Panc1 (cell line): ENCODE measurements around the gene FAM156A. TPM values are rescaled to one million over a fixed set of nuclear protein-coding genes. Genes with fewer than 3 reads are reported as not detected.
"Not testable (repeated sequence)": the region's sequence is repeated elsewhere in the genome, so short reads cannot be mapped to it uniquely, and the experiment has no call there.

Experiments used
- ATAC-seq: fragments of 200-7000 bp; cut with Tn5 transposase; 2 replicates; pipeline ENCODE4 v1.9.1; 2020; ENCODE audit warnings: mild to moderate bottlenecking, moderate library complexity
- BruUV-seq: library from RNA; stranded (reverse); fragments of 400-500 nt; replicated peaks from 2 replicates; lab custom pipeline; 2021; lab: Mats Ljungman, UMichigan
- CTCF ChIA-PET: fragments of 300-600 bp; sonication (Branson Sonifier 250); formaldehyde crosslinking; loops from one replicate; lab custom pipeline; 2022; ENCODE audit warnings: antibody characterized with exemption; lab: Charles Lee
- POLR2A ChIA-PET: fragments of 300-600 bp; sonication (Branson Sonifier 250); formaldehyde crosslinking; loops from one replicate; lab custom pipeline; 2022; ENCODE audit warnings: antibody characterized with exemption; lab: Charles Lee
- DNase-seq: peaks from one replicate; pipeline ENCODE4 v3.0.0-alpha.2; 2010; ENCODE audit warnings: low read depth, low spot score
- H3K27ac ChIP-seq: 2 replicates; pipeline ENCODE4 v1.5.1; 2011; ENCODE audit warnings: mild to moderate bottlenecking, low read length, inconsistent platforms
- H3K27me3 ChIP-seq: fragments of 200-500 bp; sonication (Bioruptor generic); 2 replicates; pipeline ENCODE4 v1.6.0; 2014; ENCODE audit warnings: low read length, inconsistent platforms; ENCODE audit not compliant: control insufficient read depth, insufficient read depth
- H3K36me3 ChIP-seq: fragments of 200-500 bp; sonication (Bioruptor generic); 2 replicates; pipeline ENCODE4 v1.5.1; 2014; ENCODE audit warnings: inconsistent platforms, mild to moderate bottlenecking, low read length, moderate library complexity; ENCODE audit not compliant: control insufficient read depth, insufficient read depth
- H3K4me1 ChIP-seq: 2 replicates; pipeline ENCODE4 v1.5.1; 2011; ENCODE audit warnings: inconsistent platforms, mild to moderate bottlenecking, low read length, moderate library complexity; ENCODE audit not compliant: control insufficient read depth, insufficient read depth
- H3K4me3 ChIP-seq, 2 experiments: 2 replicates each; pipeline ENCODE4 v1.5.1; 2011 to 2012; ENCODE audit warnings: low read depth in 2 of 2, low read length in 2 of 2, mild to moderate bottlenecking in 2 of 2, inconsistent platforms in 1 of 2, moderate library complexity in 1 of 2
- H3K9me3 ChIP-seq: fragments of 200-500 bp; sonication (Bioruptor generic); 2 replicates; pipeline ENCODE4 v1.5.1; 2014; ENCODE audit warnings: low read depth, mild to moderate bottlenecking, inconsistent platforms, low read length, moderate library complexity; ENCODE audit not compliant: control insufficient read depth, insufficient read depth
- CTCF ChIP-seq: fragments of 450-650 bp; IDR thresholded peaks from 2 replicates; pipeline ENCODE4 v1.5.1; 2017; ENCODE audit warnings: mild to moderate bottlenecking
- POLR2AphosphoS5 ChIP-seq: IDR thresholded peaks from 2 replicates; pipeline ENCODE4 v1.6.1; 2012; ENCODE audit warnings: mild to moderate bottlenecking, low read depth, low read length, moderate library complexity
- SIN3A ChIP-seq: IDR thresholded peaks from 2 replicates; pipeline ENCODE4 v1.6.1; 2012; ENCODE audit warnings: low read depth, mild to moderate bottlenecking, low read length, moderate library complexity, borderline replicate concordance; ENCODE audit not compliant: insufficient read depth
- TCF7L2 ChIP-seq: IDR thresholded peaks from 2 replicates; pipeline ENCODE4 v1.6.1; 2011; ENCODE audit warnings: mild to moderate bottlenecking, low read depth, low read length, inconsistent platforms
- in situ Hi-C: cut with HindIII; loops from 2 replicates; pipeline ENCODE4 v1.10.0; 2016; ENCODE audit warnings: low sequenced_read_pairs, low pct_unique_long_range_greater_than_20kb
- intact Hi-C: fragments of 100-400 bp; cut with micrococcal nuclease; formaldehyde crosslinking; loops from one replicate; pipeline ENCODE4 v1.10.0; 2022; ENCODE audit not compliant: unreplicated experiment
- total RNA-seq: library from RNA; stranded (reverse); gene quantifications from one replicate; pipeline ENCODE4 v1.2.1, GENCODE V29; 2021; ENCODE audit not compliant: unreplicated experiment
- TF ChIP-seq, protein P1 (sequence below), 2 experiments: IDR thresholded peaks; 2 replicates each; pipeline ENCODE4 v1.6.1; 2011 to 2012; ENCODE audit warnings: low read depth in 2 of 2, control low read depth in 1 of 2, low read length in 1 of 2, mild to moderate bottlenecking in 1 of 2, moderate library complexity in 1 of 2; ENCODE audit not compliant: insufficient read depth in 1 of 2

The FAM156A gene
- total RNA-seq, 1 experiment from 2014 or later, result 25.4 TPM

DNA sequence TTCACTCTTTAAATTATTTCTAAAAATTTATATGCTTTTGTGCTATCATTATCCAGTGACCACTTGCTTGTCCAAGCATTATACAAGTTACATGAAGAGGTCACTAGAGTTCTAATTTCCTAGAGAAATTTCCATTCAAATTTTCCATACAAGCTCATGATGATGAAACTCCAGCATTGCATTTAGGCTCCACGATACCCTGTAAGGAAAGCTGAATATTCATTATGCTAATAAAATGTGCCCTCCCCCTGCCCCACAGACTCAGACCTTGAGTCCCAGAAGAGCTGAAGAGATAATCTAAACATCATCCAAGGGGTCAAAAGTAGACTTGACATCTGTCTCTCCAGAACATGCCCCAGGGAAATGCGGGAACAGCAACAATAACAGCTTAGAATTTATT lies 19.6 kb upstream of the FAM156A start:
- DNase-seq, result no peak
- no peaks in the 10 kb centered on the region; the same call in 1 of the 2 replicates for H3K4me1 ChIP-seq
- intact Hi-C loops, result no loop called here
- no peaks in the 10 kb centered on the region for H3K27me3 ChIP-seq
- BruUV-seq, result no TSS peak
- in situ Hi-C loops, result no loop called here
- ATAC-seq, result no peak
- ChIA-PET CTCF (no interaction called here), POLR2A (no interaction called here)
- H3K36me3 ChIP-seq, result no peaks in the 10 kb centered on the region
- no peak overlapping the region for H3K4me3 ChIP-seq
- H3K9me3 ChIP-seq, result no peaks in the 10 kb centered on the region
- H3K27ac ChIP-seq, result no peak overlapping the region
- TF ChIP-seq POLR2AphosphoS5 (no peak), CTCF (no peak), SIN3A (no peak), TCF7L2 (no peak)
- TF ChIP-seq, protein P1, sequence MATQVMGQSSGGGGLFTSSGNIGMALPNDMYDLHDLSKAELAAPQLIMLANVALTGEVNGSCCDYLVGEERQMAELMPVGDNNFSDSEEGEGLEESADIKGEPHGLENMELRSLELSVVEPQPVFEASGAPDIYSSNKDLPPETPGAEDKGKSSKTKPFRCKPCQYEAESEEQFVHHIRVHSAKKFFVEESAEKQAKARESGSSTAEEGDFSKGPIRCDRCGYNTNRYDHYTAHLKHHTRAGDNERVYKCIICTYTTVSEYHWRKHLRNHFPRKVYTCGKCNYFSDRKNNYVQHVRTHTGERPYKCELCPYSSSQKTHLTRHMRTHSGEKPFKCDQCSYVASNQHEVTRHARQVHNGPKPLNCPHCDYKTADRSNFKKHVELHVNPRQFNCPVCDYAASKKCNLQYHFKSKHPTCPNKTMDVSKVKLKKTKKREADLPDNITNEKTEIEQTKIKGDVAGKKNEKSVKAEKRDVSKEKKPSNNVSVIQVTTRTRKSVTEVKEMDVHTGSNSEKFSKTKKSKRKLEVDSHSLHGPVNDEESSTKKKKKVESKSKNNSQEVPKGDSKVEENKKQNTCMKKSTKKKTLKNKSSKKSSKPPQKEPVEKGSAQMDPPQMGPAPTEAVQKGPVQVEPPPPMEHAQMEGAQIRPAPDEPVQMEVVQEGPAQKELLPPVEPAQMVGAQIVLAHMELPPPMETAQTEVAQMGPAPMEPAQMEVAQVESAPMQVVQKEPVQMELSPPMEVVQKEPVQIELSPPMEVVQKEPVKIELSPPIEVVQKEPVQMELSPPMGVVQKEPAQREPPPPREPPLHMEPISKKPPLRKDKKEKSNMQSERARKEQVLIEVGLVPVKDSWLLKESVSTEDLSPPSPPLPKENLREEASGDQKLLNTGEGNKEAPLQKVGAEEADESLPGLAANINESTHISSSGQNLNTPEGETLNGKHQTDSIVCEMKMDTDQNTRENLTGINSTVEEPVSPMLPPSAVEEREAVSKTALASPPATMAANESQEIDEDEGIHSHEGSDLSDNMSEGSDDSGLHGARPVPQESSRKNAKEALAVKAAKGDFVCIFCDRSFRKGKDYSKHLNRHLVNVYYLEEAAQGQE (IDR thresholded peaks at IDR 0.05; ENCODE audit: insufficient read depth in 1 of 2, low read depth in 2 of 2, low read length in 1 of 2), result no peak

DNA sequence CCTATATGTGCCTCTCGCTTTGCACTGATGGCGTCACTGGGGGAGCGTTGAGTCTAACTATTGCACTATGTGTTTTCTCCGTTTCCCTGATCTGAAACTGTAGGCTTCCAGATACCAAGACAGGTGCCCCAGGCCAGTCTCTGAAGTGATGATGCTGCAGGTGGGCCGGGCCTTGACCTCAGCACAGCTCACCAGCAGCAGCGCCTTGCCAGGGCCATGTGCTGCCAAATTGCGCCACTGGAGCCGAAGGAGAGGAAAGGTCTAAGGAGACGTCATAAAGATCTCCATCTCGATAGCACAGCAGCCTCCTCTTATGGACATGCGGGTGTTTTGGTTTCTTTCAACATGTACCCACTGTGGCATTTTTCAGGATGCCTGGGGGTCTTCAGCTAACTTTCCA lies 17.3 kb upstream of the FAM156A start:
- H3K27ac ChIP-seq, intact Hi-C loops, H3K4me1 ChIP-seq, H3K4me3 ChIP-seq, DNase-seq, H3K36me3 ChIP-seq, H3K9me3 ChIP-seq, BruUV-seq, CTCF ChIA-PET, in situ Hi-C loops, ATAC-seq, H3K27me3 ChIP-seq: not testable (repeated sequence)
- POLR2A ChIA-PET, result interaction anchor here (0.6 kb wide), 1 partner anchor 1173 kb away, joined by 4 read pairs; no protein-coding TSS in a partner anchor

DNA sequence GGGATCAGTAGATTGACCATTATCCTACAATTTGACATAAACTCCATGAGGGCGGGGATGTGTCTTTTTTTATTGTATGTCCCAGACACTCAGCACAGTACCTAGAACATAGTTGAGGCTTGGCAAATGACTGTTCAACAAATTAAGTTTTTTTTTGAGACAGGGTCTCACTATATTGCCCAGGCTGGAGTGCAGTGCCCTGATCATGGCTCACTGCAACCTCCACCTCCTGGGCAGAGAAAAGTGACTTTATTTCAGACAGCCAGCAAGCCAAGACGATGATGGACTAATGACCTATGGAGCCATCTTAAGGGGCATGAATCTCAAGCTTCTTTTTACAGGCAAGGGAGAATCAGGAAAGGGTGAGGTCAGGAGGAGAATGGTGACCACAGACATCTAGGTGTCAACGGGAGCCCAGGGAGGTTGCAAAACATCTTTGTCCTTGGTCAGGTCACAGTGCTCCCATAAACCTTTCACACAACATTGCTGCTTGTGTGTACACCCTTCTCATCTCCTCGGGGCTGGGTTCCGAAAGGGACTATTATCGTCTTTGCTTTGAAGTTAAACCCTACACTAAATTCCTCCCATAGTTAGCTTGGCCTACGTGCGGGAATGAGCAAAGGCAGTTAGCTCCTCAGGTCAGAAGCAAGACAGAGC lies 16.1 kb upstream of the FAM156A start:
- H3K36me3 ChIP-seq, H3K27ac ChIP-seq, H3K4me3 ChIP-seq, intact Hi-C loops, H3K9me3 ChIP-seq, ATAC-seq, in situ Hi-C loops, CTCF ChIA-PET, H3K27me3 ChIP-seq, DNase-seq, BruUV-seq, H3K4me1 ChIP-seq: not testable (repeated sequence)
- POLR2A ChIA-PET, result interaction anchor here (0.7 kb wide), 1 partner anchor 20 kb away, joined by 4 read pairs; no protein-coding TSS in a partner anchor

DNA sequence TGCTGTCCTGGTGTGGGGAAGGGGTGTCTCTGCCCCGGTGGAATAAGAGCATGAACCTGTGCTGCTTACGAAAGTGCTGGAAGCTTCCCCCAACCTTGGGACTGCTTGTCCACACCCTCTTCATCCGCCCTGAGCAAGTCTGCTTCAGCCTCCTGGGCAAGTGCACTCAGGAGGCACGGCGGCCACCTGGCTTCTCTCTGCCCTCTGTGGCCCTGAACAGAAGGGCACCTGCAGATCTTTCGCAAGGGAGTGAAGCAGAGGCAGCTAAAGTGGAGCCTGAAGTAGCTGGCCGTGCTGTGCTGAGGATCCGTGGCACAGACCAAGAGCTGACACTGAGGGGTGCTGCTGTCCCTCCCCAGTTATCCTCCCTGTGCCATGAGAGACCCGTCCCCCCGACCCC lies 9.6 kb upstream of the FAM156A start:
- H3K27me3 ChIP-seq, ATAC-seq, DNase-seq, H3K4me3 ChIP-seq, H3K27ac ChIP-seq, CTCF ChIA-PET, in situ Hi-C loops, H3K9me3 ChIP-seq, H3K36me3 ChIP-seq, intact Hi-C loops, BruUV-seq, H3K4me1 ChIP-seq, POLR2A ChIA-PET: not testable (repeated sequence)

GRCh38 chrX:52966993-52967738 lies 8.8 kb upstream of the FAM156A start:
- ATAC-seq, CTCF ChIA-PET: not testable (repeated sequence)

More at GRCh38 chrX:52966993-52967738, 8.8 kb upstream of the FAM156A start:
- H3K4me1 ChIP-seq, H3K36me3 ChIP-seq, intact Hi-C loops, DNase-seq, H3K27ac ChIP-seq, POLR2A ChIA-PET, H3K9me3 ChIP-seq, H3K27me3 ChIP-seq, H3K4me3 ChIP-seq, BruUV-seq, in situ Hi-C loops: not testable (repeated sequence)
